ENCODE measurements around the gene CXCR4. TPM values are rescaled to one million over a fixed set of nuclear protein-coding genes. Genes with fewer than 3 reads are reported as not detected.

CXCR4 gene
- total RNA-seq, 1 experiment from 2014 or later: 1.3 TPM

DNA sequence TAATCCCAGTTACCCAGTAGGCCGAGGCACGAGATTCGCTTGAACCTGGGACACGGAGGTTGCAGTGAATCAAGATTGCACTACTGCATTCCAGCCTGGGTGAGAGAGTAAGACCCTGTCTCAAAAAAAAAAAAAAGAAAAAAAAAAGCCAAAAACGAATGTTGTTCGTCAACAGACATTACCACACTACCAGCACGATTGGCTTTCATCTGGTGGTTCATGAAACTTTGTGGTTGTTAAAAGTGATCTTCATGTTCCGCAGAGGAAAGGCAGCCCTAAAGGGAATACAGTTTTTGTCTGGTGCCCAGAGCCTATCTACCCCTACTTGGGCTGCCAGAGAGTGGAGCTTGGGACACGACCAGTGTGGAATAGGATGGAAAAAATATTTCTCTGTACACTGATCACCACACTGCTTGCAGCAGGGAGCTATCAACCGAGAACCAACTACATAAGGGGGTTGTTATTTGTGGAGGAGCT is 13.6 kb upstream of the CXCR4 start:
- no peak for TF ChIP-seq E2F1 (CRISPR knock-in tag; IDR thresholded peaks at IDR 0.05)
- no peak for TF ChIP-seq SMAD3 (CRISPR knock-in tag; IDR thresholded peaks at IDR 0.05; ENCODE audit: borderline replicate concordance)
- TF ChIP-seq MXD4 (CRISPR knock-in tag; IDR thresholded peaks at IDR 0.05; ENCODE audit: borderline replicate concordance): no peak
- TF ChIP-seq ZNF671 (CRISPR knock-in tag; IDR thresholded peaks at IDR 0.05): no peak
- no peak for TF ChIP-seq JUN (CRISPR knock-in tag; IDR thresholded peaks at IDR 0.05)
- no peak for TF ChIP-seq SOX15 (CRISPR knock-in tag; IDR thresholded peaks at IDR 0.05)
- no peak for TF ChIP-seq ZNF121 (CRISPR knock-in tag; IDR thresholded peaks at IDR 0.05)
- TF ChIP-seq CDX4 (CRISPR knock-in tag; IDR thresholded peaks at IDR 0.05; ENCODE audit: borderline replicate concordance): no peak
- TF ChIP-seq, protein P1, sequence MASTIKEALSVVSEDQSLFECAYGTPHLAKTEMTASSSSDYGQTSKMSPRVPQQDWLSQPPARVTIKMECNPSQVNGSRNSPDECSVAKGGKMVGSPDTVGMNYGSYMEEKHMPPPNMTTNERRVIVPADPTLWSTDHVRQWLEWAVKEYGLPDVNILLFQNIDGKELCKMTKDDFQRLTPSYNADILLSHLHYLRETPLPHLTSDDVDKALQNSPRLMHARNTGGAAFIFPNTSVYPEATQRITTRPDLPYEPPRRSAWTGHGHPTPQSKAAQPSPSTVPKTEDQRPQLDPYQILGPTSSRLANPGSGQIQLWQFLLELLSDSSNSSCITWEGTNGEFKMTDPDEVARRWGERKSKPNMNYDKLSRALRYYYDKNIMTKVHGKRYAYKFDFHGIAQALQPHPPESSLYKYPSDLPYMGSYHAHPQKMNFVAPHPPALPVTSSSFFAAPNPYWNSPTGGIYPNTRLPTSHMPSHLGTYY (CRISPR knock-in tag; IDR thresholded peaks at IDR 0.05): no peak
- TF ChIP-seq PREB (CRISPR knock-in tag; IDR thresholded peaks at IDR 0.05; ENCODE audit: borderline replicate concordance): no peak
- no peak for TF ChIP-seq ZNF232 (CRISPR knock-in tag; IDR thresholded peaks at IDR 0.05)
- no peak for TF ChIP-seq TCF7 (CRISPR knock-in tag; IDR thresholded peaks at IDR 0.05; ENCODE audit: low read depth)
- no peak for TF ChIP-seq ZNF219 (CRISPR knock-in tag; IDR thresholded peaks at IDR 0.05; ENCODE audit: borderline replicate concordance)
- no peak for TF ChIP-seq ATF3 (CRISPR knock-in tag; conservative IDR thresholded peaks at IDR 0.05)
- no peak for TF ChIP-seq E2F5 (CRISPR knock-in tag; IDR thresholded peaks at IDR 0.05)
- TF ChIP-seq FOXP4 (CRISPR knock-in tag; IDR thresholded peaks at IDR 0.05): no peak
- no peak for TF ChIP-seq EMX1 (CRISPR knock-in tag; IDR thresholded peaks at IDR 0.05)
- no peak for ATAC-seq
- no peaks in the 10 kb centered on the region for H3K36me3 Mint-ChIP-seq
- no peaks in the 10 kb centered on the region for H3K27me3 Mint-ChIP-seq (ENCODE audit: low read depth)
- peaks cover 15% of the 10 kb centered on the region for H3K4me1 Mint-ChIP-seq
- H3K27ac Mint-ChIP-seq: no peak overlapping the region
- DNase-seq (ENCODE audit: low spot score): no peak
- ChIA-PET CTCF (no interaction called here), POLR2A (no interaction called here)
- no peak overlapping the region for H3K4me3 Mint-ChIP-seq
- H3K9me3 Mint-ChIP-seq: no peaks in the 10 kb centered on the region

- Mint-ChIP-seq H3K36me3 (no peaks in the 10 kb centered on the region), H3K9me3 (no peaks in the 10 kb centered on the region), H3K27ac (no peak overlapping the region), H3K27me3 (ENCODE audit: low read depth) (no peaks in the 10 kb centered on the region), H3K4me3 (no peak overlapping the region), H3K4me1 (peaks cover 26% of the 10 kb centered on the region)
- CTCF ChIA-PET: interaction anchor here (0.7 kb wide), 1 partner anchor 333 kb away, joined by 3 read pairs; no protein-coding TSS in a partner anchor
- TF ChIP-seq CBFB (CRISPR knock-in tag; IDR thresholded peaks at IDR 0.05; ENCODE audit: low read depth): no peak
- no peak for TF ChIP-seq IRF2 (CRISPR knock-in tag; IDR thresholded peaks at IDR 0.05; ENCODE audit: borderline replicate concordance, low read depth)
- TF ChIP-seq NFATC4 (CRISPR knock-in tag; IDR thresholded peaks at IDR 0.05): no peak
- no peak for TF ChIP-seq ZNF232 (CRISPR knock-in tag; IDR thresholded peaks at IDR 0.05)
- TF ChIP-seq CDX4 (CRISPR knock-in tag; IDR thresholded peaks at IDR 0.05; ENCODE audit: borderline replicate concordance): no peak
- no peak for TF ChIP-seq E2F1 (CRISPR knock-in tag; IDR thresholded peaks at IDR 0.05)
- no peak for DNase-seq (ENCODE audit: low spot score)
- ATAC-seq: no peak
- POLR2A ChIA-PET: interaction anchor here (0.9 kb wide), 1 partner anchor 12 kb away, joined by 4 read pairs; the partner anchor contains the start of gene CXCR4
These were observed 12.6 kb upstream of the CXCR4 start for GRCh38 chr2:136130511-136130910.

All from WTC11 (cell line).